Panc1 (cell line): ENCODE data around the gene RIOK2.

Experiments used
- POLR2AphosphoS5 ChIP-seq: IDR thresholded peaks from 2 replicates; pipeline ENCODE4 v1.6.1; 2012; ENCODE audit warnings: mild to moderate bottlenecking, low read depth, low read length, moderate library complexity
- SIN3A ChIP-seq: IDR thresholded peaks from 2 replicates; pipeline ENCODE4 v1.6.1; 2012; ENCODE audit warnings: low read depth, mild to moderate bottlenecking, low read length, moderate library complexity, borderline replicate concordance; ENCODE audit not compliant: insufficient read depth
- TCF7L2 ChIP-seq: IDR thresholded peaks from 2 replicates; pipeline ENCODE4 v1.6.1; 2011; ENCODE audit warnings: mild to moderate bottlenecking, low read depth, low read length, inconsistent platforms
- TF ChIP-seq, protein P1 (sequence below), 2 experiments: IDR thresholded peaks; 2 replicates each; pipeline ENCODE4 v1.6.1; 2011 to 2012; ENCODE audit warnings: low read depth in 2 of 2, control low read depth in 1 of 2, low read length in 1 of 2, mild to moderate bottlenecking in 1 of 2, moderate library complexity in 1 of 2; ENCODE audit not compliant: insufficient read depth in 1 of 2
- TF ChIP-seq, protein P2 (sequence below): fragments of 450-650 bp; IDR thresholded peaks from 2 replicates; pipeline ENCODE4 v1.5.1; 2017; ENCODE audit warnings: mild to moderate bottlenecking

DNA sequence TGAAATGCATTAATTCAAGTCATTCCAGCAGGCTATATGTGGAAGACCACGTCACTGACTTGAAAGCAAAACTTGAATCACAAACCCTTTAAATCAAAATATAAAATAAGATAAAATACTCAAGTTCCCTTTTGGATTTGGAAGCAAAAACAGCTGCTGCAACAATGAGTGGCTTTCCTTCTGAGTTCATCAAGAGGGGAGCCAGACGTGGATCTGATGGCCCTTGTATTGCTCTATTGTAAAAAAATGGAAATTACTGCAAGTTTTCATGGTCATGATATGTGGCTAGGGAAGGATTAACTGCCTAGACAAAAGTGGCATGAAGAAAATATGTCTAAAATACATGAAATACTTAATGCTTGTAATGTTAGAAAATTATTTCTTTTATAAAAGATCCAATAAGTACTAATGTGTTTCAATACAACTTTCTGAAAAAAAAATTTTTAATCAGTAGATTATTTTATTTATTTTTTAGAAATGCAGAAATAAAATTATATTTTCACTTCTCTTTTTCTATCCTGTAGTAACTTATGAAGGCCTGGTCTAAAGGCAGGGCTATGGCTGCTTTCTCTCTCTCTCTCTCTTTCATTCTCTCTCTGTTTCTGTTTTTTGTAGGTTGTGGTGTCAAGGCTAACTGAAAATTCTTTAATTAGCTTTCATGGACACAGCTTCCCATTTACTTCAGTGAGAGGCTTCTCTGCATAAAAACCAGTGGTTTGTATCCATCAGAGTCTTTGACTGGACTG is 64.6 kb downstream of the RIOK2 start:
- TF ChIP-seq, protein P1, sequence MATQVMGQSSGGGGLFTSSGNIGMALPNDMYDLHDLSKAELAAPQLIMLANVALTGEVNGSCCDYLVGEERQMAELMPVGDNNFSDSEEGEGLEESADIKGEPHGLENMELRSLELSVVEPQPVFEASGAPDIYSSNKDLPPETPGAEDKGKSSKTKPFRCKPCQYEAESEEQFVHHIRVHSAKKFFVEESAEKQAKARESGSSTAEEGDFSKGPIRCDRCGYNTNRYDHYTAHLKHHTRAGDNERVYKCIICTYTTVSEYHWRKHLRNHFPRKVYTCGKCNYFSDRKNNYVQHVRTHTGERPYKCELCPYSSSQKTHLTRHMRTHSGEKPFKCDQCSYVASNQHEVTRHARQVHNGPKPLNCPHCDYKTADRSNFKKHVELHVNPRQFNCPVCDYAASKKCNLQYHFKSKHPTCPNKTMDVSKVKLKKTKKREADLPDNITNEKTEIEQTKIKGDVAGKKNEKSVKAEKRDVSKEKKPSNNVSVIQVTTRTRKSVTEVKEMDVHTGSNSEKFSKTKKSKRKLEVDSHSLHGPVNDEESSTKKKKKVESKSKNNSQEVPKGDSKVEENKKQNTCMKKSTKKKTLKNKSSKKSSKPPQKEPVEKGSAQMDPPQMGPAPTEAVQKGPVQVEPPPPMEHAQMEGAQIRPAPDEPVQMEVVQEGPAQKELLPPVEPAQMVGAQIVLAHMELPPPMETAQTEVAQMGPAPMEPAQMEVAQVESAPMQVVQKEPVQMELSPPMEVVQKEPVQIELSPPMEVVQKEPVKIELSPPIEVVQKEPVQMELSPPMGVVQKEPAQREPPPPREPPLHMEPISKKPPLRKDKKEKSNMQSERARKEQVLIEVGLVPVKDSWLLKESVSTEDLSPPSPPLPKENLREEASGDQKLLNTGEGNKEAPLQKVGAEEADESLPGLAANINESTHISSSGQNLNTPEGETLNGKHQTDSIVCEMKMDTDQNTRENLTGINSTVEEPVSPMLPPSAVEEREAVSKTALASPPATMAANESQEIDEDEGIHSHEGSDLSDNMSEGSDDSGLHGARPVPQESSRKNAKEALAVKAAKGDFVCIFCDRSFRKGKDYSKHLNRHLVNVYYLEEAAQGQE (IDR thresholded peaks at IDR 0.05; ENCODE audit: insufficient read depth in 1 of 2, low read depth in 2 of 2, low read length in 1 of 2): no peak
- TF ChIP-seq, protein P2, sequence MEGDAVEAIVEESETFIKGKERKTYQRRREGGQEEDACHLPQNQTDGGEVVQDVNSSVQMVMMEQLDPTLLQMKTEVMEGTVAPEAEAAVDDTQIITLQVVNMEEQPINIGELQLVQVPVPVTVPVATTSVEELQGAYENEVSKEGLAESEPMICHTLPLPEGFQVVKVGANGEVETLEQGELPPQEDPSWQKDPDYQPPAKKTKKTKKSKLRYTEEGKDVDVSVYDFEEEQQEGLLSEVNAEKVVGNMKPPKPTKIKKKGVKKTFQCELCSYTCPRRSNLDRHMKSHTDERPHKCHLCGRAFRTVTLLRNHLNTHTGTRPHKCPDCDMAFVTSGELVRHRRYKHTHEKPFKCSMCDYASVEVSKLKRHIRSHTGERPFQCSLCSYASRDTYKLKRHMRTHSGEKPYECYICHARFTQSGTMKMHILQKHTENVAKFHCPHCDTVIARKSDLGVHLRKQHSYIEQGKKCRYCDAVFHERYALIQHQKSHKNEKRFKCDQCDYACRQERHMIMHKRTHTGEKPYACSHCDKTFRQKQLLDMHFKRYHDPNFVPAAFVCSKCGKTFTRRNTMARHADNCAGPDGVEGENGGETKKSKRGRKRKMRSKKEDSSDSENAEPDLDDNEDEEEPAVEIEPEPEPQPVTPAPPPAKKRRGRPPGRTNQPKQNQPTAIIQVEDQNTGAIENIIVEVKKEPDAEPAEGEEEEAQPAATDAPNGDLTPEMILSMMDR: no peak
- TF ChIP-seq TCF7L2 (no peak), POLR2AphosphoS5 (no peak), SIN3A (no peak)
